LNCaP clone FGC (cell line): Measurements from ENCODE around the gene SLAIN2.

ENCODE experiments used
- DNase-seq: peaks from one replicate; pipeline ENCODE4 v3.0.0-alpha.2; 2011; ENCODE audit warnings: low read depth
- H3K4me3 ChIP-seq: 2 replicates; pipeline ENCODE4 v1.5.1; 2011; ENCODE audit warnings: mild to moderate bottlenecking, low read depth, low read length, control low read depth
- TF ChIP-seq, protein P1 (sequence below): IDR thresholded peaks from 2 replicates; pipeline ENCODE4 v1.5.1; 2012; ENCODE audit warnings: mild to moderate bottlenecking; ENCODE audit not compliant: control insufficient read depth, insufficient read depth; ENCODE audit errors: extremely low read depth

Gene SLAIN2

DNA sequence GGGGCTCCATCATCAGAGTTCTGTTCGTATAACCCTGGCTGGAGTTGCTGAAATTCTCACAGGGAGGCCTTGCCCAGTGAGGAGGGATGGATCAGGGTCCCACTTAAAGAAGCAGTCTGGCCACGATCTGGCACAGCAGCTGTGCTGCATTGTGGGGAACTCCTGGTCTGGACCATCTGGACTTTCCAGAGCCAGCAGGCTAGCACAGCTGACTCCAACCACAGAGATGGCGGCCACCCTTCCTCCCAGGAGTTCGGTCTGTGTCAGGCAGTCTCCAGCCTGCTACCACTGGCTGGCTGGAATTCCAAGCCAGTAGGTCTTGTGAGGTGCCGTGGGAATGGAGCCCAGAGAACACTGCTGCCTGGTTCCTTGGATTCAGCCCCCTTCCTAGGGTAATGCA lies 62.0 kb downstream of the SLAIN2 start:
- DNase-seq = no peak
- H3K4me3 ChIP-seq = no peak overlapping the region
- TF ChIP-seq, protein P1, sequence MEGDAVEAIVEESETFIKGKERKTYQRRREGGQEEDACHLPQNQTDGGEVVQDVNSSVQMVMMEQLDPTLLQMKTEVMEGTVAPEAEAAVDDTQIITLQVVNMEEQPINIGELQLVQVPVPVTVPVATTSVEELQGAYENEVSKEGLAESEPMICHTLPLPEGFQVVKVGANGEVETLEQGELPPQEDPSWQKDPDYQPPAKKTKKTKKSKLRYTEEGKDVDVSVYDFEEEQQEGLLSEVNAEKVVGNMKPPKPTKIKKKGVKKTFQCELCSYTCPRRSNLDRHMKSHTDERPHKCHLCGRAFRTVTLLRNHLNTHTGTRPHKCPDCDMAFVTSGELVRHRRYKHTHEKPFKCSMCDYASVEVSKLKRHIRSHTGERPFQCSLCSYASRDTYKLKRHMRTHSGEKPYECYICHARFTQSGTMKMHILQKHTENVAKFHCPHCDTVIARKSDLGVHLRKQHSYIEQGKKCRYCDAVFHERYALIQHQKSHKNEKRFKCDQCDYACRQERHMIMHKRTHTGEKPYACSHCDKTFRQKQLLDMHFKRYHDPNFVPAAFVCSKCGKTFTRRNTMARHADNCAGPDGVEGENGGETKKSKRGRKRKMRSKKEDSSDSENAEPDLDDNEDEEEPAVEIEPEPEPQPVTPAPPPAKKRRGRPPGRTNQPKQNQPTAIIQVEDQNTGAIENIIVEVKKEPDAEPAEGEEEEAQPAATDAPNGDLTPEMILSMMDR = no peak

GRCh38 chr4:48403779-48404178 lies 62.5 kb downstream of the SLAIN2 start:
- DNase-seq = no peak
- TF ChIP-seq, protein P1 = no peak
- H3K4me3 ChIP-seq = no peak overlapping the region

- TF ChIP-seq, protein P1 = no peak
- DNase-seq = peak; percentile 86
- H3K4me3 ChIP-seq = no peak overlapping the region
Observed at GRCh38 chr4:48405924-48406323, 64.6 kb downstream of the SLAIN2 start.

- no peak for DNase-seq
- TF ChIP-seq, protein P1 = no peak
- H3K4me3 ChIP-seq = no peak overlapping the region
Observed at GRCh38 chr4:48409203-48409602, 67.9 kb downstream of the SLAIN2 start.

DNA sequence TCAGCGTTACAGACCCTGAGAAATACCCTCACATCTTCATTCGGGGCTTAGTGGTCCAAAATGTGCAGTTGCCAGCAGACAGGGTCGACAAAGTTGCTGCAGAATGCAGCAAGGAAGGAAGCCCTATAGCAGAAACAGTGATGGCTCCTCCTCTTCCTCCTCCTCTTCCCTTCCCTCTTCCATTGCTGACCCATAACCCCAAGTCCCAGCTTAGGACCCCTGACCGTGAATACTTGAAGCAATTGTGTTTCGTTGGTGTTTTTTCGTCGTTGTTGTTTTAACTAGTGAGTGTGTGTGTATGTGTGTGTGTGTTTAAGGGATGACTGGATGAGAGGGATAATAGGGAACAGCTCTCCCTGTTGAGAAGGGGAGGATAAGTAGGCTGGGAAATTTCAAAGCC lies 69.5 kb downstream of the SLAIN2 start:
- H3K4me3 ChIP-seq = no peak overlapping the region
- DNase-seq = no peak
- TF ChIP-seq, protein P1 = no peak

DNA sequence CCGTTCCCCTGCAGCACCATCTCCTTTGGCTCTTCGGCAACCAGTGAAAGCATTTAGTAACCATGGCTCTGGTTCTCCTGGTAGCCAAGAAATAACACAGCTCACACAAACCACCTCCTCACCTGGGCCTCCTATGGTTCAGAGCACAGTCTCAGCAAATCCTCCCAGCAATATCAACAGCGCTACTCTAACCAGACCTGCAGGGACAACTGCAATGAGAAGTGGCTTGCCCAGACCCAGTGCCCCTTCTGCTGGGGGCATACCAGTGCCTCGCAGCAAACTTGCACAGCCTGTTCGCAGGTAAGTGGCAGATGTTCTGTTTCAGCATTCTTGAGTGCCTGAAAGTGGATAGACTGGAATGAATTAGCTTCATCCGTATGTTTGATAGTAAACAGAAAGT lies 78.8 kb downstream of the SLAIN2 start:
- TF ChIP-seq, protein P1 = no peak
- no peak overlapping the region for H3K4me3 ChIP-seq
- no peak for DNase-seq

DNA sequence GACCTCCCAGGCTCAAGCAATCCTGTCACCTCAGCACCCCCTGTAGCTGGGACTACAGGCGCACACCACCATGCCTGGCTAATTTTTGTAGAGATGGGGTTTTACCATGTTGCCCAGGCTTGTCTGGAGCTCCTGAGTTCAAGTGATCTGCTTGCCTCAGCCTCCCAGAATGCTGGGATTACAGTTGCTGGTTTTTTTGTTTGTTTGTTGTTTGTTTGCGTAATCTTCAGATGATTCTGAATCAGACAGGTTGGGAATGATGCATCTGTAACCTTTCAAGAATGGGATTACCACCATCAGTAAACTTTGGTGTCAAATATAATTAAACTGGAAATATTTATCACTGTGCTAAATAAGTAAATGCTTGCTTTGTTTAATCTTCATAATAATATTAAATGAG lies 79.8 kb downstream of the SLAIN2 start:
- DNase-seq = no peak
- TF ChIP-seq, protein P1 = no peak
- H3K4me3 ChIP-seq = no peak overlapping the region
